ENCODE results near the gene ZNF189.

DNA sequence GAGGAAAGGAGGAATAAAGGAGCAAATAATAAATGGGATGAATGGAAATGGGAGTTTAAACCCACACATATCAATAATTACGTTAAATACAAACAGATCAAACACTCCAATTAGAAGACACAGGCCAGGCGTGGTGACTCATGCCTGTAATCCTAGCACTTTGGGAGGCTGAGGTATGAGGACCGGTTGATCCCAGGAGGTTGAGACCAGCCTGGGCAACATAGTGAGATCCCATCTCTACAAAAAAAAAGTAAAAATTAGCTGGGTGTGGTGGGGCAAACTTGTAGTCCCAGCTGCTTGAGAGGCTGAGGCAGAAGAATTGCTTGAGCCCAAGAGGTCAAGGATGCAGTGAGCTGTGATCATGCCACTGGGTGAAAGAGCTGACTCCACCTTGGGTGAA lies 17.5 kb upstream of the ZNF189 start:
- TF ChIP-seq TAF1 (IDR thresholded peaks at IDR 0.05; ENCODE audit: low read depth, low read length) (no peak), POLR2A (IDR thresholded peaks at IDR 0.05; ENCODE audit: low read depth, low read length) (no peak), POLR2AphosphoS5 (IDR thresholded peaks at IDR 0.05; ENCODE audit: low read depth, low read length) (no peak)

Measured in GM12891 (cell line).